NCI-H1105 (cell line): ENCODE data around the gene ASIC5.
"Not testable (repeated sequence)": the region's sequence is repeated elsewhere in the genome, so short reads cannot be mapped to it uniquely, and the experiment has no call there.

Experiments
- DNase-seq: peaks from one replicate; lab custom pipeline; 2025; lab: John Stamatoyannopoulos, UW

ASIC5 gene

GRCh38 chr4:155866177-155866576 lies at the start of gene ASIC5:
ASIC5 (minus strand) TSS chr4:155866277; CDS start chr4:155866226, 51 bp downstream.
- DNase-seq: no peak

GRCh38 chr4:155914782-155915181 lies 48.7 kb upstream of the ASIC5 start:
- DNase-seq: no peak

- DNase-seq: no peak
Measured at GRCh38 chr4:155911905-155912304, 45.8 kb upstream of the ASIC5 start.

- no peak for DNase-seq
Measured at GRCh38 chr4:155909615-155910226, 43.6 kb upstream of the ASIC5 start.

GRCh38 chr4:155908187-155909139 lies 42.4 kb upstream of the ASIC5 start:
- no peak for DNase-seq

- no peak for DNase-seq
Measured at GRCh38 chr4:155907556-155907955, 41.5 kb upstream of the ASIC5 start.

- peak; percentile 35 for DNase-seq
Measured at GRCh38 chr4:155906554-155907247, 40.6 kb upstream of the ASIC5 start.

- DNase-seq: no peak
Measured at GRCh38 chr4:155904331-155904730, 38.3 kb upstream of the ASIC5 start.

GRCh38 chr4:155903453-155903852 lies 37.4 kb upstream of the ASIC5 start, which contains the start of gene TDO2:
TDO2 (plus strand) TSS chr4:155903696; CDS start chr4:155903759, 63 bp downstream.
- DNase-seq: no peak

- DNase-seq: no peak
Measured at GRCh38 chr4:155901013-155901412, 34.9 kb upstream of the ASIC5 start.

GRCh38 chr4:155900381-155900780 lies 34.3 kb upstream of the ASIC5 start:
- no peak for DNase-seq

- no peak for DNase-seq
Measured at GRCh38 chr4:155899891-155900290, 33.8 kb upstream of the ASIC5 start.

GRCh38 chr4:155898371-155898770 lies 32.3 kb upstream of the ASIC5 start:
- DNase-seq: not testable (repeated sequence)

- no peak for DNase-seq
Measured at GRCh38 chr4:155891058-155891457, 25.0 kb upstream of the ASIC5 start.

- no peak for DNase-seq
Measured at GRCh38 chr4:155889946-155890345, 23.9 kb upstream of the ASIC5 start.

- no peak for DNase-seq
Measured at GRCh38 chr4:155889031-155889793, 23.1 kb upstream of the ASIC5 start.

- no peak for DNase-seq
Measured at GRCh38 chr4:155887847-155888570, 21.9 kb upstream of the ASIC5 start.

- DNase-seq: no peak
Measured at GRCh38 chr4:155887045-155887444, 21.0 kb upstream of the ASIC5 start.

GRCh38 chr4:155885666-155886065 lies 19.6 kb upstream of the ASIC5 start:
- DNase-seq: no peak

- no peak for DNase-seq
Measured at GRCh38 chr4:155883895-155884294, 17.8 kb upstream of the ASIC5 start.

GRCh38 chr4:155881555-155881954 lies 15.5 kb upstream of the ASIC5 start:
- no peak for DNase-seq
